HG03520 (cell line): ENCODE data around the gene SLC2A11.
A peak's percentile ranks its signal among the peaks of the same experiment; 100 is the strongest.
"Not testable (repeated sequence)": the region's sequence is repeated elsewhere in the genome, so short reads cannot be mapped to it uniquely, and the experiment has no call there.

ENCODE experiments used
- ATAC-seq: cut with Tn5 transposase; IDR thresholded peaks from one replicate; pipeline ENCODE4 v1.9.1; 2021; ENCODE audit warnings: mild to moderate bottlenecking, moderate library complexity; ENCODE audit not compliant: unreplicated experiment

Gene SLC2A11

GRCh38 chr22:23888615-23889401, 31.1 kb downstream of the SLC2A11 start:
- ATAC-seq = no peak

GRCh38 chr22:23889620-23890019, 31.9 kb downstream of the SLC2A11 start:
- ATAC-seq = no peak

- ATAC-seq = no peak
Measured at GRCh38 chr22:23891726-23892125, 34.1 kb downstream of the SLC2A11 start.

GRCh38 chr22:23892130-23892529, 34.5 kb downstream of the SLC2A11 start:
- no peak for ATAC-seq

- no peak for ATAC-seq
Measured at GRCh38 chr22:23892706-23893105, 35.0 kb downstream of the SLC2A11 start.

GRCh38 chr22:23893121-23893944, 35.7 kb downstream of the SLC2A11 start:
- ATAC-seq = no peak

GRCh38 chr22:23893945-23894709, 36.5 kb downstream of the SLC2A11 start, which contains the start of gene MIF:
Gene MIF, plus strand, starts transcription at chr22:23894383. Its CDS starts 92 bp downstream, at chr22:23894475.
- peak; percentile 78 for ATAC-seq

- peak; percentile 12 for ATAC-seq
Measured at GRCh38 chr22:23894710-23895598, 37.3 kb downstream of the SLC2A11 start.

- ATAC-seq = no peak
Measured at GRCh38 chr22:23895599-23896144, 38.0 kb downstream of the SLC2A11 start.

- no peak for ATAC-seq
Measured at GRCh38 chr22:23896166-23896522, 38.5 kb downstream of the SLC2A11 start.

GRCh38 chr22:23896523-23897186, 39.0 kb downstream of the SLC2A11 start:
- ATAC-seq = no peak

- no peak for ATAC-seq
Measured at GRCh38 chr22:23897320-23897719, 39.6 kb downstream of the SLC2A11 start.

- no peak for ATAC-seq
Measured at GRCh38 chr22:23898006-23898974, 40.6 kb downstream of the SLC2A11 start.

- no peak for ATAC-seq
Measured at GRCh38 chr22:23899042-23899745, 41.5 kb downstream of the SLC2A11 start.

- not testable (repeated sequence) for ATAC-seq
Measured at GRCh38 chr22:23900227-23900626, 42.6 kb downstream of the SLC2A11 start.

- ATAC-seq = no peak
Measured at GRCh38 chr22:23901600-23901999, 43.9 kb downstream of the SLC2A11 start.

GRCh38 chr22:23903328-23903971, 45.8 kb downstream of the SLC2A11 start:
- ATAC-seq = no peak
